Activated CD4-positive, alpha-beta T cell treated with anti-CD3 and anti-CD28 coated beads, Interleukin-2, amount 10 ng/mL, durations not matched to agents 24 days and 14 days (primary cell): ENCODE data around the gene SLC16A2. TPM values are rescaled to one million over a fixed set of nuclear protein-coding genes. Genes with fewer than 3 reads are reported as not detected.
"Not testable (repeated sequence)": the region's sequence is repeated elsewhere in the genome, so short reads cannot be mapped to it uniquely, and the experiment has no call there.

Source experiments
- DNase-seq: peaks from one replicate; pipeline ENCODE4 v3.0.0; 2022
- H3K27ac Mint-ChIP-seq: one replicate; pipeline ENCODE4 v1.8.0; 2022; ENCODE audit warnings: mild to moderate bottlenecking, mixed read lengths
- H3K27me3 Mint-ChIP-seq: one replicate; pipeline ENCODE4 v1.8.0; 2022; ENCODE audit warnings: mixed read lengths
- H3K36me3 Mint-ChIP-seq: one replicate; pipeline ENCODE4 v1.8.0; 2022; ENCODE audit warnings: low read depth, mild to moderate bottlenecking, mixed read lengths
- H3K4me1 Mint-ChIP-seq: one replicate; pipeline ENCODE4 v1.8.0; 2021; ENCODE audit warnings: mixed read lengths
- H3K4me3 Mint-ChIP-seq: one replicate; pipeline ENCODE4 v1.8.0; 2022; ENCODE audit warnings: mild to moderate bottlenecking, moderate library complexity, mixed read lengths
- H3K9me3 Mint-ChIP-seq: one replicate; pipeline ENCODE4 v1.8.0; 2021; ENCODE audit warnings: mixed read lengths
- intact Hi-C: fragments of 100-400 bp; cut with micrococcal nuclease; formaldehyde crosslinking; loops from one replicate; pipeline ENCODE4 v1.15.1; 2023
- total RNA-seq: library from RNA; stranded (reverse); gene quantifications from 2 replicates; pipeline ENCODE4 v1.2.3, GENCODE V29; 2022

The SLC16A2 gene
- total RNA-seq, 1 donor from 2014 or later: 0.58 TPM

- Mint-ChIP-seq H3K27me3 (no peaks in the 10 kb centered on the region), H3K36me3 (no peaks in the 10 kb centered on the region), H3K9me3 (no peaks in the 10 kb centered on the region), H3K27ac (no peak overlapping the region), H3K4me3 (no peak overlapping the region), H3K4me1 (peaks cover 4% of the 10 kb centered on the region)
- no peak for DNase-seq
- intact Hi-C loops: no loop called here
These were observed 30.8 kb downstream of the SLC16A2 start for GRCh38 chrX:74452199-74452481.

GRCh38 chrX:74453178-74453577, 31.9 kb downstream of the SLC16A2 start:
- Mint-ChIP-seq H3K9me3 (no peaks in the 10 kb centered on the region), H3K36me3 (no peaks in the 10 kb centered on the region), H3K4me3 (no peak overlapping the region), H3K27me3 (no peaks in the 10 kb centered on the region), H3K27ac (no peak overlapping the region), H3K4me1 (peaks cover 4% of the 10 kb centered on the region)
- intact Hi-C loops: no loop called here
- DNase-seq: no peak

GRCh38 chrX:74454233-74454632, 32.9 kb downstream of the SLC16A2 start:
- intact Hi-C loops, DNase-seq: not testable (repeated sequence)

GRCh38 chrX:74458736-74459135, 37.4 kb downstream of the SLC16A2 start:
- Mint-ChIP-seq H3K9me3 (no peaks in the 10 kb centered on the region), H3K4me3 (no peak overlapping the region), H3K27me3 (no peaks in the 10 kb centered on the region), H3K27ac (no peak overlapping the region), H3K4me1 (no peaks in the 10 kb centered on the region), H3K36me3 (no peaks in the 10 kb centered on the region)
- intact Hi-C loops: no loop called here
- no peak for DNase-seq

More at GRCh38 chrX:74454233-74454632, 32.9 kb downstream of the SLC16A2 start:
- H3K27me3 Mint-ChIP-seq, H3K36me3 Mint-ChIP-seq, H3K4me3 Mint-ChIP-seq, H3K27ac Mint-ChIP-seq, H3K4me1 Mint-ChIP-seq, H3K9me3 Mint-ChIP-seq: not testable (repeated sequence)

- Mint-ChIP-seq H3K4me3 (no peak overlapping the region), H3K27ac (no peak overlapping the region), H3K36me3 (no peaks in the 10 kb centered on the region), H3K4me1 (no peaks in the 10 kb centered on the region), H3K27me3 (no peaks in the 10 kb centered on the region), H3K9me3 (no peaks in the 10 kb centered on the region)
- intact Hi-C loops: no loop called here
- no peak for DNase-seq
These were observed 40.1 kb downstream of the SLC16A2 start for GRCh38 chrX:74461384-74461783.

- H3K9me3 Mint-ChIP-seq: no peaks in the 10 kb centered on the region
- no peaks in the 10 kb centered on the region for H3K4me1 Mint-ChIP-seq
- H3K36me3 Mint-ChIP-seq: no peaks in the 10 kb centered on the region
- no peak overlapping the region for H3K27ac Mint-ChIP-seq
- H3K27me3 Mint-ChIP-seq: no peaks in the 10 kb centered on the region
- no peak for DNase-seq
- H3K4me3 Mint-ChIP-seq: no peak overlapping the region
- intact Hi-C loops: no loop called here
These were observed 43.4 kb downstream of the SLC16A2 start for GRCh38 chrX:74464722-74465121.

GRCh38 chrX:74465424-74465823, 44.1 kb downstream of the SLC16A2 start:
- H3K27ac Mint-ChIP-seq: no peak overlapping the region
- H3K27me3 Mint-ChIP-seq: no peaks in the 10 kb centered on the region
- H3K36me3 Mint-ChIP-seq: no peaks in the 10 kb centered on the region
- H3K4me1 Mint-ChIP-seq: no peaks in the 10 kb centered on the region
- intact Hi-C loops: no loop called here
- H3K9me3 Mint-ChIP-seq: no peaks in the 10 kb centered on the region
- DNase-seq: no peak
- no peak overlapping the region for H3K4me3 Mint-ChIP-seq

GRCh38 chrX:74467656-74468055, 46.4 kb downstream of the SLC16A2 start:
- intact Hi-C loops: no loop called here
- Mint-ChIP-seq H3K4me1 (no peaks in the 10 kb centered on the region), H3K27me3 (no peaks in the 10 kb centered on the region)

GRCh38 chrX:74473116-74473515, 51.8 kb downstream of the SLC16A2 start:
- DNase-seq, intact Hi-C loops, H3K4me1 Mint-ChIP-seq, H3K36me3 Mint-ChIP-seq, H3K27ac Mint-ChIP-seq, H3K9me3 Mint-ChIP-seq, H3K4me3 Mint-ChIP-seq, H3K27me3 Mint-ChIP-seq: not testable (repeated sequence)

More at GRCh38 chrX:74467656-74468055, 46.4 kb downstream of the SLC16A2 start:
- no peaks in the 10 kb centered on the region for H3K9me3 Mint-ChIP-seq
- H3K4me3 Mint-ChIP-seq: no peak overlapping the region
- DNase-seq: no peak
- H3K27ac Mint-ChIP-seq: no peak overlapping the region
- no peaks in the 10 kb centered on the region for H3K36me3 Mint-ChIP-seq

- H3K27ac Mint-ChIP-seq: no peak overlapping the region
These were observed 69.0 kb downstream of the SLC16A2 start for GRCh38 chrX:74490247-74490646.

GRCh38 chrX:74492720-74493201, 71.5 kb downstream of the SLC16A2 start:
- no peaks in the 10 kb centered on the region for H3K9me3 Mint-ChIP-seq
- no peak overlapping the region for H3K27ac Mint-ChIP-seq
- intact Hi-C loops: no loop called here
- H3K4me1 Mint-ChIP-seq: no peaks in the 10 kb centered on the region
- H3K36me3 Mint-ChIP-seq: no peaks in the 10 kb centered on the region
- no peaks in the 10 kb centered on the region for H3K27me3 Mint-ChIP-seq
- peak; percentile 52 for DNase-seq
- H3K4me3 Mint-ChIP-seq: no peak overlapping the region

More at GRCh38 chrX:74490247-74490646, 69.0 kb downstream of the SLC16A2 start:
- Mint-ChIP-seq H3K4me1 (no peaks in the 10 kb centered on the region), H3K27me3 (no peaks in the 10 kb centered on the region), H3K36me3 (no peaks in the 10 kb centered on the region), H3K9me3 (no peaks in the 10 kb centered on the region), H3K4me3 (no peak overlapping the region)
- no peak for DNase-seq
- intact Hi-C loops: no loop called here

GRCh38 chrX:74493806-74494205, 72.5 kb downstream of the SLC16A2 start:
- H3K27ac Mint-ChIP-seq: no peak overlapping the region
- H3K36me3 Mint-ChIP-seq: no peaks in the 10 kb centered on the region
- no peak for DNase-seq
- intact Hi-C loops: no loop called here
- no peaks in the 10 kb centered on the region for H3K4me1 Mint-ChIP-seq
- no peak overlapping the region for H3K4me3 Mint-ChIP-seq
- no peaks in the 10 kb centered on the region for H3K9me3 Mint-ChIP-seq
- H3K27me3 Mint-ChIP-seq: no peaks in the 10 kb centered on the region

- H3K4me1 Mint-ChIP-seq: no peaks in the 10 kb centered on the region
- no peak overlapping the region for H3K27ac Mint-ChIP-seq
- no peak for DNase-seq
- H3K27me3 Mint-ChIP-seq: no peaks in the 10 kb centered on the region
- no peaks in the 10 kb centered on the region for H3K9me3 Mint-ChIP-seq
- no peak overlapping the region for H3K4me3 Mint-ChIP-seq
- intact Hi-C loops: no loop called here
- no peaks in the 10 kb centered on the region for H3K36me3 Mint-ChIP-seq
These were observed 77.6 kb downstream of the SLC16A2 start for GRCh38 chrX:74498924-74499323.

GRCh38 chrX:74500067-74500466, 78.8 kb downstream of the SLC16A2 start:
- no peaks in the 10 kb centered on the region for H3K4me1 Mint-ChIP-seq
- H3K36me3 Mint-ChIP-seq: no peaks in the 10 kb centered on the region
- intact Hi-C loops: no loop called here
- H3K27me3 Mint-ChIP-seq: no peaks in the 10 kb centered on the region
- no peak overlapping the region for H3K4me3 Mint-ChIP-seq
- no peak overlapping the region for H3K27ac Mint-ChIP-seq
- no peaks in the 10 kb centered on the region for H3K9me3 Mint-ChIP-seq
- DNase-seq: no peak

GRCh38 chrX:74500555-74500954, 79.3 kb downstream of the SLC16A2 start:
- no peaks in the 10 kb centered on the region for H3K27me3 Mint-ChIP-seq
- H3K9me3 Mint-ChIP-seq: no peaks in the 10 kb centered on the region
- DNase-seq: no peak
- intact Hi-C loops: no loop called here
- no peaks in the 10 kb centered on the region for H3K4me1 Mint-ChIP-seq
- H3K4me3 Mint-ChIP-seq: no peak overlapping the region
- H3K27ac Mint-ChIP-seq: no peak overlapping the region
- no peaks in the 10 kb centered on the region for H3K36me3 Mint-ChIP-seq
